Panc1 (cell line): ENCODE data around the gene MACROD1. TPM values are rescaled to one million over a fixed set of nuclear protein-coding genes. Genes with fewer than 3 reads are reported as not detected.
A peak's percentile ranks its signal among the peaks of the same experiment; 100 is the strongest.

Source experiments
- ATAC-seq: fragments of 200-7000 bp; cut with Tn5 transposase; 2 replicates; pipeline ENCODE4 v1.9.1; 2020; ENCODE audit warnings: mild to moderate bottlenecking, moderate library complexity
- BruUV-seq: library from RNA; stranded (reverse); fragments of 400-500 nt; replicated peaks from 2 replicates; lab custom pipeline; 2021; lab: Mats Ljungman, UMichigan
- CTCF ChIA-PET: fragments of 300-600 bp; sonication (Branson Sonifier 250); formaldehyde crosslinking; loops from one replicate; lab custom pipeline; 2022; ENCODE audit warnings: antibody characterized with exemption; lab: Charles Lee
- POLR2A ChIA-PET: fragments of 300-600 bp; sonication (Branson Sonifier 250); formaldehyde crosslinking; loops from one replicate; lab custom pipeline; 2022; ENCODE audit warnings: antibody characterized with exemption; lab: Charles Lee
- DNase-seq: peaks from one replicate; pipeline ENCODE4 v3.0.0-alpha.2; 2010; ENCODE audit warnings: low read depth, low spot score
- H3K27ac ChIP-seq: 2 replicates; pipeline ENCODE4 v1.5.1; 2011; ENCODE audit warnings: mild to moderate bottlenecking, low read length, inconsistent platforms
- H3K27me3 ChIP-seq: fragments of 200-500 bp; sonication (Bioruptor generic); 2 replicates; pipeline ENCODE4 v1.6.0; 2014; ENCODE audit warnings: low read length, inconsistent platforms; ENCODE audit not compliant: control insufficient read depth, insufficient read depth
- H3K36me3 ChIP-seq: fragments of 200-500 bp; sonication (Bioruptor generic); 2 replicates; pipeline ENCODE4 v1.5.1; 2014; ENCODE audit warnings: inconsistent platforms, mild to moderate bottlenecking, low read length, moderate library complexity; ENCODE audit not compliant: control insufficient read depth, insufficient read depth
- H3K4me1 ChIP-seq: 2 replicates; pipeline ENCODE4 v1.5.1; 2011; ENCODE audit warnings: inconsistent platforms, mild to moderate bottlenecking, low read length, moderate library complexity; ENCODE audit not compliant: control insufficient read depth, insufficient read depth
- H3K4me3 ChIP-seq, 2 experiments: 2 replicates each; pipeline ENCODE4 v1.5.1; 2011 to 2012; ENCODE audit warnings: low read depth in 2 of 2, low read length in 2 of 2, mild to moderate bottlenecking in 2 of 2, inconsistent platforms in 1 of 2, moderate library complexity in 1 of 2
- H3K9me3 ChIP-seq: fragments of 200-500 bp; sonication (Bioruptor generic); 2 replicates; pipeline ENCODE4 v1.5.1; 2014; ENCODE audit warnings: low read depth, mild to moderate bottlenecking, inconsistent platforms, low read length, moderate library complexity; ENCODE audit not compliant: control insufficient read depth, insufficient read depth
- CTCF ChIP-seq: fragments of 450-650 bp; IDR thresholded peaks from 2 replicates; pipeline ENCODE4 v1.5.1; 2017; ENCODE audit warnings: mild to moderate bottlenecking
- SIN3A ChIP-seq: IDR thresholded peaks from 2 replicates; pipeline ENCODE4 v1.6.1; 2012; ENCODE audit warnings: low read depth, mild to moderate bottlenecking, low read length, moderate library complexity, borderline replicate concordance; ENCODE audit not compliant: insufficient read depth
- TCF7L2 ChIP-seq: IDR thresholded peaks from 2 replicates; pipeline ENCODE4 v1.6.1; 2011; ENCODE audit warnings: mild to moderate bottlenecking, low read depth, low read length, inconsistent platforms
- in situ Hi-C: cut with HindIII; loops from 2 replicates; pipeline ENCODE4 v1.10.0; 2016; ENCODE audit warnings: low sequenced_read_pairs, low pct_unique_long_range_greater_than_20kb
- intact Hi-C: fragments of 100-400 bp; cut with micrococcal nuclease; formaldehyde crosslinking; loops from one replicate; pipeline ENCODE4 v1.10.0; 2022; ENCODE audit not compliant: unreplicated experiment
- total RNA-seq: library from RNA; stranded (reverse); gene quantifications from one replicate; pipeline ENCODE4 v1.2.1, GENCODE V29; 2021; ENCODE audit not compliant: unreplicated experiment
- TF ChIP-seq, protein P1 (sequence below), 2 experiments: IDR thresholded peaks; 2 replicates each; pipeline ENCODE4 v1.6.1; 2011 to 2012; ENCODE audit warnings: low read depth in 2 of 2, control low read depth in 1 of 2, low read length in 1 of 2, mild to moderate bottlenecking in 1 of 2, moderate library complexity in 1 of 2; ENCODE audit not compliant: insufficient read depth in 1 of 2

Gene MACROD1
- total RNA-seq, 1 experiment from 2014 or later: 16.8 TPM

DNA sequence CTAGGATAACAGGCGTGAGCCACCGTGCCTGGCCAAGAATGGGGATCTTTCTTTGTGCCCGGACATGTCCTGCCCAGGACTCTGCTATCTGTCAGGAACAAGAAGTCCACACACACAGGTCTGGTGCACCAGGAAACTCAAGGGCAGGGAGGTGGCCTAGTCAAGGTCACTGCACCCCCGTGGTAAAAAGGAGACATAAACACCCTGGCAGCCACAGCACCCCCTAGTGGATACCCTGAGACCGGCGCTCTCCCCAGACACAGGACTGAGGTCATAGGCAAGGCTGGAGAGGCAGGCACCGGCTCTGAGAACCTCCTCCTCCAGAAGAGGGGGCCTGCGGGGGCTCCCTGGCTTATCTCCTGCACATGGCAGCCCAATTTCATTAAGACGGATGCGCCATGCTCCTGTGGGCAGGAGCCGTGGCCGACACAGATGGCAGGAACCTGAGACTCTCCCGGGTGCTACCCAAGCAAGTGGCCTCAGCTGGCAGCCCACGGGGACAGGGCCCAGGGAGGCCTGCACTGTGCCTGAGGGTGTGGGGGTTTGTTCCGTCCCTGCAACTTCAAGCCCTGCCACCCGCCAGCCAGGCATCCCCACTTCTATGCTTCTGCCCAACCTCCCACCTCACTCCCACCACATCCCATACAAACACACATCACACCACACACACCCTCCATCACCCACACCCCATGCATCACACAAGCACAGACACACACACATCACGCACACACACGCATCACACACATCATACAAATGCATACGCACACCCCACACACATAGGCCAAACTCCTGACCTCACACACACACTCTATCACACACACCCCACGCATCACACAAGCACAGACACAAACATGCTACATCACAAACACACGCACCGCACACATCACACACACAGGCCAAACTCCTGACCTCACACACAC lies 19.6 kb downstream of the MACROD1 start:
- no peak for DNase-seq
- no TSS peak for BruUV-seq
- H3K27me3 ChIP-seq: no peaks in the 10 kb centered on the region
- no peak overlapping the region for H3K27ac ChIP-seq
- no peak overlapping the region for H3K4me3 ChIP-seq
- H3K36me3 ChIP-seq: no peaks in the 10 kb centered on the region
- TF ChIP-seq CTCF (peak; percentile 95), SIN3A (no peak)
- H3K9me3 ChIP-seq: no peaks in the 10 kb centered on the region
- ChIA-PET POLR2A (no interaction called here), CTCF (interaction anchor here (0.7 kb wide), 1 partner anchor 131 kb away, joined by 3 read pairs; no protein-coding TSS in a partner anchor)
- peaks cover 15% of the 10 kb centered on the region for H3K4me1 ChIP-seq
- intact Hi-C loops (loop anchor here (2.0 kb wide), 1 partner anchor 105 kb away; no protein-coding TSS in a partner anchor), in situ Hi-C loops (no loop called here)
- peak; percentile 75 for ATAC-seq

DNA sequence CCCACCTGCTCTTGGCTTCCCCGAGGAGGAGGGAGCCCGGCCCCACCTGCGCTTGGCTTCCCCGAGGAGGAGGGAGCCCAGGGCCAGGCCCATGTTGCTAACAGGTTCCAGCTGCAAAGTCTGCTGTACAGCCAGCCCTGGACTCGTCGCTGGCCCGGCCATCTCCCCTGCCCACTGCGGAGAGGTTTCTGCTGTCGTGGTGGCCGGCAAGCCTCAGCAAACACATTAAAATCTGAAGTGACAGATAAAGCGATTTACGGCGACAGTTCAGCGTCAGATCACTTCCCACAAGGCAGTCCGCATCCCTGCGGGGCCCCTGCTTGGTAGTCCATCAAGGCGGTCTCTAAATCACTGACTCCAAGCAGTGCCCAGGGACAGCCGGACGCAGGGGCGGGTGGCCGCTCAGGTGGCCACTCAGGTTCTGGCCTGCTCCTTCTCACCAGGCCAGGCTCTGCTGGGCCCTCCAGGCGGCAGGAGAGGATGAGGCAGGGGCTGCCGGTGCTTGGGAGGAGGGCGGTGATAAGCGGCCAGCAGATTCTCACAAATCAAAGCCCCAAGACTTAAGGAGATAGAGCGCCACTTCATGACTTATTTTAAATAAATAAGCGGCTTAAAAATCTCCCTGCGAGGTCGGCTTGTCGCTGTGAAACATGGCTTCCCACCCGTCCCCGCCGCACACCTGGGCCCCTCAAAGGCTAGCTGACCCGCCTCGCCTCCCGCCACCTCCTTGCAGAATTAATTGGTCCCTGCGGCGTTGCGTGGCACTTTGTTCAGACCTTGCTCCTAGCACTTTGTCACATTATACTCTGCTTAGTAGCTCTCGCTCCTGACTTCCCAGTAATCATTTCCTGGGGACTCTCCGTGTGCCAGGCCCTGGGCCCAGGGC lies 21.1 kb downstream of the MACROD1 start:
- Histone ChIP-seq H3K27me3 (no peaks in the 10 kb centered on the region), H3K9me3 (no peaks in the 10 kb centered on the region), H3K4me1 (peaks cover 22% of the 10 kb centered on the region), H3K27ac (no peak overlapping the region), H3K36me3 (no peaks in the 10 kb centered on the region), H3K4me3 (no peak overlapping the region)
- ATAC-seq: no peak
- intact Hi-C loops (no loop called here), in situ Hi-C loops (no loop called here)
- TF ChIP-seq CTCF: no peak
- TF ChIP-seq, protein P1, sequence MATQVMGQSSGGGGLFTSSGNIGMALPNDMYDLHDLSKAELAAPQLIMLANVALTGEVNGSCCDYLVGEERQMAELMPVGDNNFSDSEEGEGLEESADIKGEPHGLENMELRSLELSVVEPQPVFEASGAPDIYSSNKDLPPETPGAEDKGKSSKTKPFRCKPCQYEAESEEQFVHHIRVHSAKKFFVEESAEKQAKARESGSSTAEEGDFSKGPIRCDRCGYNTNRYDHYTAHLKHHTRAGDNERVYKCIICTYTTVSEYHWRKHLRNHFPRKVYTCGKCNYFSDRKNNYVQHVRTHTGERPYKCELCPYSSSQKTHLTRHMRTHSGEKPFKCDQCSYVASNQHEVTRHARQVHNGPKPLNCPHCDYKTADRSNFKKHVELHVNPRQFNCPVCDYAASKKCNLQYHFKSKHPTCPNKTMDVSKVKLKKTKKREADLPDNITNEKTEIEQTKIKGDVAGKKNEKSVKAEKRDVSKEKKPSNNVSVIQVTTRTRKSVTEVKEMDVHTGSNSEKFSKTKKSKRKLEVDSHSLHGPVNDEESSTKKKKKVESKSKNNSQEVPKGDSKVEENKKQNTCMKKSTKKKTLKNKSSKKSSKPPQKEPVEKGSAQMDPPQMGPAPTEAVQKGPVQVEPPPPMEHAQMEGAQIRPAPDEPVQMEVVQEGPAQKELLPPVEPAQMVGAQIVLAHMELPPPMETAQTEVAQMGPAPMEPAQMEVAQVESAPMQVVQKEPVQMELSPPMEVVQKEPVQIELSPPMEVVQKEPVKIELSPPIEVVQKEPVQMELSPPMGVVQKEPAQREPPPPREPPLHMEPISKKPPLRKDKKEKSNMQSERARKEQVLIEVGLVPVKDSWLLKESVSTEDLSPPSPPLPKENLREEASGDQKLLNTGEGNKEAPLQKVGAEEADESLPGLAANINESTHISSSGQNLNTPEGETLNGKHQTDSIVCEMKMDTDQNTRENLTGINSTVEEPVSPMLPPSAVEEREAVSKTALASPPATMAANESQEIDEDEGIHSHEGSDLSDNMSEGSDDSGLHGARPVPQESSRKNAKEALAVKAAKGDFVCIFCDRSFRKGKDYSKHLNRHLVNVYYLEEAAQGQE (IDR thresholded peaks at IDR 0.05; ENCODE audit: insufficient read depth in 1 of 2, low read depth in 2 of 2, low read length in 1 of 2): no peak
- TF ChIP-seq SIN3A: no peak
- TF ChIP-seq TCF7L2: no peak
- BruUV-seq: no TSS peak
- no peak for DNase-seq
- ChIA-PET POLR2A (no interaction called here), CTCF (interaction anchor here (0.7 kb wide), 1 partner anchor 130 kb away, joined by 3 read pairs; no protein-coding TSS in a partner anchor)
